ENCODE results near the gene GPR149.

GPR149 gene

DNA sequence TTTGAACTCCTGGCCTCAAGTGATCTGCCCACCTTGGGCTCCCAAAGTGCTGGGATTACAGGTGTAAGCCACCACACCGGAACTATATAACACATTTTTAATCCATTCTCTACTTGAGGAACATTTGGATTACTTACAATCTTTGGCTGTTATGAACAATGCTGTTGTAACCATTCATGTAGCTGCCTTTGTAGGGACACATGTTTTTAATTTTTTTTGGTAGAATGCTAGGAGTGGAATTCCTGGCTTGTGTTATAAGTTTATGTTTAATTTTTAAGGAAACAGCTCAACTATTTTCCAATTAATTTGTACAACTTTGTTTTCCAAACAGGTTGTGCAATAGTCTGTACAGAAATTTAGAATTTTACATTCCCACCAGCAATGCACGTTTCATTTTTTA lies 51.7 kb downstream of the GPR149 start:
- Mint-ChIP-seq H3K36me3 (no peaks in the 10 kb centered on the region), H3K27ac (no peak overlapping the region), H3K27me3 (peaks cover 2% of the 10 kb centered on the region), H3K9me3 (no peaks in the 10 kb centered on the region), H3K4me3 (no peak overlapping the region), H3K4me1 (no peaks in the 10 kb centered on the region)

DNA sequence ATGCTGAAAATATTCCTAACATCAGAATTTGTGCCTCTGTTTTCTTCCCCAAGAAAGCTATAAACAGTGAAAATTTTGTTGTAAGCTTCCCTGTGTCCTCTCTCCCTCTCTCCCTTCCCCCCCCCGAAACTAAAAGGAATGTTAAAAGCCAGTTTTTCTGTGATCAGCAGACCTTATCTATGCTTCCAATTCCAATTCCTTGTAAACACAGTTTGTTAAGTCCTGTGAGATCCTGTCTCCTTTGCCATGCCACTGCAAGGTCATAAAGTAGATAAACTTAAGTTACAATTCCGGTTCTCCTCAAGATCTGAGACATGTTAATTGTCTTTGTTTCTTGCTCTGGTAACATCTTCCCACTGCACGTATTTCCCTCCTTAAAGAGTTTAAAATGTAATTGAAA lies 62.8 kb downstream of the GPR149 start:
- no peaks in the 10 kb centered on the region for H3K36me3 Mint-ChIP-seq
- no peak overlapping the region for H3K4me3 Mint-ChIP-seq
- H3K9me3 Mint-ChIP-seq = peaks cover 5% of the 10 kb centered on the region
- no peaks in the 10 kb centered on the region for H3K4me1 Mint-ChIP-seq
- peaks cover 2% of the 10 kb centered on the region for H3K27me3 Mint-ChIP-seq
- H3K27ac Mint-ChIP-seq = no peak overlapping the region

GRCh38 chr3:154364849-154365248 lies 65.1 kb downstream of the GPR149 start:
- H3K9me3 Mint-ChIP-seq = peaks cover 5% of the 10 kb centered on the region
- no peak overlapping the region for H3K27ac Mint-ChIP-seq
- peaks cover 5% of the 10 kb centered on the region for H3K27me3 Mint-ChIP-seq
- H3K36me3 Mint-ChIP-seq = no peaks in the 10 kb centered on the region
- no peaks in the 10 kb centered on the region for H3K4me1 Mint-ChIP-seq
- H3K4me3 Mint-ChIP-seq = no peak overlapping the region

GRCh38 chr3:154361099-154361498 lies 68.9 kb downstream of the GPR149 start:
- Mint-ChIP-seq H3K4me3 (no peak overlapping the region), H3K27me3 (peaks cover 6% of the 10 kb centered on the region), H3K27ac (no peak overlapping the region), H3K36me3 (no peaks in the 10 kb centered on the region), H3K4me1 (no peaks in the 10 kb centered on the region), H3K9me3 (peaks cover 5% of the 10 kb centered on the region)

DNA sequence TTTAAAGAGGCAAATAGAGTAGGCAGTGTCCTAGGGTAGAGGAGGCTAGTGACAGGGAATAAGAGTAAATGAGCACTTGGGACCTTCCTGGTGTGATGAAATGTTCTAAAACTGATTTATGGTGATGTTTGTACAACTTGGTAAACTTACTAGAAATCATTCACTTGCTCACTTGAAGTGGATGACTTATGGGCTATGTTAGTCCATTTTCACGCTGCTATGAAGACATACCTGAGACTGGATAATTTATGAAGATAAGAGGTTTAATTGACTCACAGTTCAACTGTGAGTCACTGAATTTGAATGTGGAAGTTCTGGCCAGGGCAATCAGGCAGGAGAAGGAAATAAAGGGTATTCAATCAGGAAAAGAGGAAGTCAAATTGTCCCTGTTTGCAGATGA lies 74.0 kb downstream of the GPR149 start:
- Mint-ChIP-seq H3K4me3 (no peak overlapping the region), H3K27ac (no peak overlapping the region), H3K27me3 (peaks cover 10% of the 10 kb centered on the region), H3K9me3 (no peaks in the 10 kb centered on the region), H3K4me1 (no peaks in the 10 kb centered on the region), H3K36me3 (no peaks in the 10 kb centered on the region)

- Mint-ChIP-seq H3K9me3 (no peaks in the 10 kb centered on the region), H3K27me3 (peaks cover 33% of the 10 kb centered on the region), H3K4me3 (no peak overlapping the region), H3K36me3 (no peaks in the 10 kb centered on the region), H3K4me1 (no peaks in the 10 kb centered on the region), H3K27ac (no peak overlapping the region)
These were observed 80.8 kb downstream of the GPR149 start for GRCh38 chr3:154349223-154349622.

GRCh38 chr3:154345422-154346122 lies 84.4 kb downstream of the GPR149 start:
- H3K27me3 Mint-ChIP-seq = peaks cover 25% of the 10 kb centered on the region
- H3K27ac Mint-ChIP-seq = no peak overlapping the region
- no peaks in the 10 kb centered on the region for H3K9me3 Mint-ChIP-seq
- H3K4me1 Mint-ChIP-seq = no peaks in the 10 kb centered on the region
- H3K36me3 Mint-ChIP-seq = no peaks in the 10 kb centered on the region
- H3K4me3 Mint-ChIP-seq = no peak overlapping the region

DNA sequence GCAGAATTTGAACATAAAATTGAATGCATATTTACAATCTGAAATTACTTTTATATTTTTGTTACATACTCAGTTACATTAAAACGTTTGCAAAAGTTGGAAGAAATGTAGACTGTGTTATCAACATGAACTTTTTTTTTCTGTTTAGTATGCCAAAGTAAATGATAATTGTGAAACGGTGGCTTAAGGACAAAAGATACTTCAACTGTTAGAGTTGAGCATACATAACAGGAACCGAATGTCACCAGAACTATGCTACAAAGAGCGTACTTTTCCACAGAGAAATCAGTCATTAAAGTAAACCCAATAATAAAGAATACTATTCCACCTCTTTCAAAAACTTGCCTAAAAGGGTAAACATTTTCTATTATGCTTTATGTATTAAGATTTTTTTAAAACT lies 91.4 kb downstream of the GPR149 start:
- Mint-ChIP-seq H3K9me3 (no peaks in the 10 kb centered on the region), H3K27ac (no peak overlapping the region), H3K4me3 (no peak overlapping the region), H3K27me3 (peaks cover 6% of the 10 kb centered on the region), H3K36me3 (no peaks in the 10 kb centered on the region), H3K4me1 (no peaks in the 10 kb centered on the region)

GRCh38 chr3:154338008-154338407 lies 92.0 kb downstream of the GPR149 start:
- Mint-ChIP-seq H3K27ac (no peak overlapping the region), H3K36me3 (no peaks in the 10 kb centered on the region), H3K4me3 (no peak overlapping the region), H3K4me1 (no peaks in the 10 kb centered on the region), H3K9me3 (no peaks in the 10 kb centered on the region), H3K27me3 (peaks cover 6% of the 10 kb centered on the region)

DNA sequence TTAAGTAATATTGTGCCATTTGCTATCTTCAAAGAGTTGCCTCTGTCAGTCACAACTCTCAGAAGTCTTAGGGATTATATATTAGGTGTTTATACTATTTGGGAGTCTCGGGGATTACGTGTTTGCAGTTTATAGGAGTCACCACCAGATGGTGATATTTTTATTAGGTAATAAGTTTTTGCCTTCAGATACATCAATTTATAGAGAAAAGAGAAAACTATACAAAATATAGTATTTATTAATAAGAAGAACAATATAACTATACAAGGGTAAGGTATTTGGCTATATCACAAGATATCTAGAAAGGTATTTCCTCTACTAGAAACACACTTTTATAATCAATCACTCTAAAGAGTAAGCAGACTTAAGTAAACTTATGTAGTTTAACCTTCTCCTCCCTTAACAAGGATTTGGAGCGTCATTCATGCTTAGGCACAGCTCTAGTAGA lies 95.0 kb downstream of the GPR149 start:
- Mint-ChIP-seq H3K36me3 (no peaks in the 10 kb centered on the region), H3K9me3 (no peaks in the 10 kb centered on the region), H3K27ac (no peak overlapping the region), H3K27me3 (peaks cover 4% of the 10 kb centered on the region), H3K4me1 (no peaks in the 10 kb centered on the region), H3K4me3 (no peak overlapping the region)

DNA sequence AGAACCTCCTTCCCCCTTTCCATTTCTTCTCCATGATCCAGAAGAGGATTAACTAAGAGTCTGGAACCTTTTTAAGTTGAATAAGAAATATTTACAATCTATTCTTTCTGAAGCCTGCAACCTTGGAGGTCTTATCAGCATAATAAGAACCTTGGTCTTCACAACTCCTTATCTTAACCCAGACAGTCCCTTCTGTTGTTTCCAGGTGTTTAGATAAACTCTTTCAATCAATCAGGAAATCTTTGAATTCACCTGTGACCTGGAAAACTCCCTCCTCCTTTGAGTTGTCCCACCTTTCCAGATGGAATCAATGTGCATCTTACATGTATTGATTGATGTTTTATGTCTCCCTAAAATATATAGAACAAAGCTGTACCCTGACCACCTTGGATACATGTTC lies 102.1 kb downstream of the GPR149 start:
- no peak overlapping the region for H3K27ac Mint-ChIP-seq
- peaks cover 1% of the 10 kb centered on the region for H3K36me3 Mint-ChIP-seq
- H3K27me3 Mint-ChIP-seq = no peaks in the 10 kb centered on the region
- H3K4me1 Mint-ChIP-seq = peaks cover 10% of the 10 kb centered on the region
- H3K4me3 Mint-ChIP-seq = no peak overlapping the region
- no peaks in the 10 kb centered on the region for H3K9me3 Mint-ChIP-seq

DNA sequence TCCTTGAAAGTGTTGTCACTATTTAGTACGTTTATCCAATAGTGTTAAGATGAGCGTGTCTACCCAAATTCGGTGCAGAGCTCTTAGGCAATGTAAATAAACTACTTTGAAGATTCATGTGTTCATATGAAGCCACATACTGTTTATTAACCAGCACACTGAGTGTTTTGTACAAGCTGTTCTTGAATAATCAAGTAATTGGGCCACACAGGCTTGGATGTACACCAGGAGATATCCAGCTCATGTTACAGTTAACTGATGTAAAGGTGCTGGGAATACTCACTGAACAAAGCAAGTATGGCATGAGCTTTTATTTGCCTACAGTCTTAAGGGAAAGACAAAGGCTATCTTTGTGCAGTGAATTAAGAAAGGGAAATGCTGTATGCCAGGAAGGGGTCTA lies 105.1 kb downstream of the GPR149 start:
- peak overlapping the region; percentile 98 for H3K27ac Mint-ChIP-seq

DNA sequence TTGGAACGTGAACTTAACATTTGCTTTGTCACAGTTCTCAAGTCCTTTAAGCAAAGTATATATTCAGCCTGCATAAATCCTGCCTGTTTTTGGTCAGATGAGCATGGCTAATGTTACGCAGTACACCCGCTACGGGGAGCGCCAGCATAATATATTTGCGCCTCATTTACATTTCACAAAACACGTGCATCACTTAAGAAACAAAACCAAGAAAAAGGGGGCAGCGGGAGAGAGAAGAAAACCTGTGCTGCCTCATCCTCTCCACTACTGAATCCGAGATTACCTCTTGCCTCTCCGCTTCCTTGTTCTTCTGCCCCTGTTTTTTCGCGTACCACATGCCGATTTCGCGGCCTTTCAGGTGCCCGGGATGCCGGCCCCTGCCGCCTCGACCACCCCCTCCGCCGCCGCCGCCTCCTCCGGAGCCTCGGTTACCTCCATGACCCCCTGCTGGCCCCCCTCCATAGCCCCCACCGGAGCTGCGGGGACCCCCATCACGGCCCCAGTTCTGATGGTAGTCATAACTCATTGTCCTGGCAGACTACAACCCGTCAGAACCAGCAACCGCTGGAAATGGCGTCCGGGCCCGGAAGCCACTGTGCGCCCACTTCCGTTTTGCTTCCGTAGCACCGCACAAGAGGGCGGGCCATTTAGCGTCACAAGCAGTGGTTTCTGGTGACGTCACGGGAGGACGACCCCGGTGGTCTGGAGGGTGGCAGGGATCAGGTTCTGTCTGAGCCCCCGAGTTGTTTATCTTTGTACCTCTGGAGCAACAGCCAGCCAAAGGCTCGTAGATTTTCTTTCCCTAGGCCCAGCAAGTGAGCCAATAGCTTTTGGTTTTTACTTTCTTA lies 105.9 kb downstream of the GPR149 start, which contains the start of gene DHX36:
Gene DHX36 (minus strand): TSS at position 597 of the 848 bp plus-strand sequence. CDS start 71 bp downstream, at position 526.
- peak within 1 kb of the TSS; percentile 98 for H3K27ac Mint-ChIP-seq
- H3K27me3 Mint-ChIP-seq = no peaks in the 10 kb centered on the region
- H3K4me1 Mint-ChIP-seq = peaks cover 10% of the 10 kb centered on the region
- H3K9me3 Mint-ChIP-seq = no peaks in the 10 kb centered on the region
- peak within 1 kb of the TSS; percentile 97 for H3K4me3 Mint-ChIP-seq
- peaks cover 6% of the 10 kb centered on the region for H3K36me3 Mint-ChIP-seq

More for the DNA sequence above, 105.1 kb downstream of the GPR149 start:
- no peaks in the 10 kb centered on the region for H3K9me3 Mint-ChIP-seq
- peaks cover 10% of the 10 kb centered on the region for H3K4me1 Mint-ChIP-seq
- H3K4me3 Mint-ChIP-seq = peak overlapping the region; percentile 97
- H3K36me3 Mint-ChIP-seq = peaks cover 6% of the 10 kb centered on the region
- H3K27me3 Mint-ChIP-seq = no peaks in the 10 kb centered on the region

DNA sequence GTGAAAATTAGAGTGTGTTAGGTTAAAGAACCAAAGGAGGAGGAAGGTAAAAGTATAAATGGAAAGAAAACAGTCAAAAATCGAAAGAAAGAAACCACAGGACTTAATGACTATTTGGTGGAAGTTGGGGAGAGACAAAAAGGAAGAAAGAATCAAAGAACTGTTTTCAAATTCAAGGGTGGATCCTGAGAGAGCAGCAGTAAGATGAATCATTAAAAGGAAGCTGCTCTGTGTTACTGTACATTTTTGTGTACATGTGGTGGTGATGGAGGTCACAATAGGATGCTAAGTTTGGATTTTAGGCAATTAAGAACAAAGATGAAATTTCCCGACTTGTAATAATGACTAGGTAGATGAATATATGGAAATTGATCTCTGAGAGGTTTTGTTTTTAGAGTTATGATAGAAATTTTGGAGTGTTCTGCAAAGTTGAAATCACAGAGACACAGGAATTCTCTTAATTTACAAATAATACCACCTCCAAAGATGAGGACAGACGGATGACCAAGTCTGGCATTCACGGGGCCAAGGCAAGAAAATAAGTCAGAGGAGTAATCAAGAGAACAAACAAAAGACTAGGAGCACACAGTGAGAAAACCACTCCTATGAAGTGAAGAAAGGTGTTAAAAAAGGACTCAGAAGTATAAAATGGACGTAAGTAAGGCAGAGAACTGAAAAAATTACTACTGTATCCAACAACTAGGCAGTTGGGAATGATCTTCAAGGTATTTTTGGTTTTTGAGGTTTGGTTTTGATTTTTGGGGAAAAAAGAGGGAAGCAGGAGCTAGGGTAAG lies 112.8 kb downstream of the GPR149 start:
- Mint-ChIP-seq H3K9me3 (no peaks in the 10 kb centered on the region), H3K27ac (peak overlapping the region; percentile 26), H3K36me3 (peaks cover 24% of the 10 kb centered on the region), H3K27me3 (no peaks in the 10 kb centered on the region), H3K4me1 (no peaks in the 10 kb centered on the region), H3K4me3 (peak overlapping the region; percentile 65)

- peaks cover 30% of the 10 kb centered on the region for H3K36me3 Mint-ChIP-seq
- H3K27me3 Mint-ChIP-seq = no peaks in the 10 kb centered on the region
- H3K27ac Mint-ChIP-seq = no peak overlapping the region
- no peak overlapping the region for H3K4me3 Mint-ChIP-seq
- no peaks in the 10 kb centered on the region for H3K9me3 Mint-ChIP-seq
- peaks cover 11% of the 10 kb centered on the region for H3K4me1 Mint-ChIP-seq
These were observed 115.8 kb downstream of the GPR149 start for GRCh38 chr3:154314152-154314551.

Data from activated naive CD4-positive, alpha-beta T cell treated with anti-CD3 and anti-CD28 coated beads, Interleukin-2, amount 50 U/mL, for 24 hours (primary cell).